GDM1 (cell line): ENCODE measurements around the gene RAI1.
A peak's percentile ranks its signal among the peaks of the same experiment; 100 is the strongest.

Experiments
- DNase-seq: peaks from one replicate; lab custom pipeline; 2025; lab: John Stamatoyannopoulos, UW

RAI1 gene

GRCh38 chr17:17815062-17815406 is 133.8 kb downstream of the RAI1 start:
- no peak for DNase-seq

GRCh38 chr17:17815436-17816200 is 134.4 kb downstream of the RAI1 start:
- DNase-seq: no peak

- no peak for DNase-seq
Observed at GRCh38 chr17:17816240-17816814, 135.1 kb downstream of the RAI1 start.

GRCh38 chr17:17816831-17817551 is 135.7 kb downstream of the RAI1 start:
- DNase-seq: no peak

GRCh38 chr17:17817552-17817947 is 136.3 kb downstream of the RAI1 start:
- no peak for DNase-seq

GRCh38 chr17:17818088-17818526 is 136.8 kb downstream of the RAI1 start:
- DNase-seq: no peak

GRCh38 chr17:17819111-17819510 is 137.9 kb downstream of the RAI1 start:
- DNase-seq: no peak

- DNase-seq: no peak
Observed at GRCh38 chr17:17819561-17819995, 138.3 kb downstream of the RAI1 start.

- DNase-seq: no peak
Observed at GRCh38 chr17:17820046-17820445, 138.8 kb downstream of the RAI1 start.

GRCh38 chr17:17820463-17821158 is 139.4 kb downstream of the RAI1 start:
- no peak for DNase-seq

GRCh38 chr17:17822189-17822588 is 140.9 kb downstream of the RAI1 start:
- DNase-seq: no peak

- DNase-seq: no peak
Observed at GRCh38 chr17:17822616-17823015, 141.4 kb downstream of the RAI1 start.

- peak; percentile 82 for DNase-seq
Observed at GRCh38 chr17:17823433-17824118, 142.3 kb downstream of the RAI1 start.

- no peak for DNase-seq
Observed at GRCh38 chr17:17824119-17824782, 143.0 kb downstream of the RAI1 start.

GRCh38 chr17:17824783-17825614 is 143.7 kb downstream of the RAI1 start:
- peak; percentile 62 for DNase-seq

- peak; percentile 27 for DNase-seq
Observed at GRCh38 chr17:17826342-17826713, 145.1 kb downstream of the RAI1 start.

- no peak for DNase-seq
Observed at GRCh38 chr17:17826942-17827785, 145.9 kb downstream of the RAI1 start.

- DNase-seq: no peak
Observed at GRCh38 chr17:17827826-17828621, 146.8 kb downstream of the RAI1 start.

GRCh38 chr17:17830269-17830567 is 149.0 kb downstream of the RAI1 start:
- no peak for DNase-seq
